HG03066 (cell line): ENCODE data around the gene MATR3.
A peak's percentile ranks its signal among the peaks of the same experiment; 100 is the strongest.
"Not testable (repeated sequence)": the region's sequence is repeated elsewhere in the genome, so short reads cannot be mapped to it uniquely, and the experiment has no call there.

Source experiments
- ATAC-seq: cut with Tn5 transposase; IDR thresholded peaks from one replicate; pipeline ENCODE4 v1.9.1; 2021; ENCODE audit warnings: low read depth; ENCODE audit not compliant: unreplicated experiment

Gene MATR3, protein sequence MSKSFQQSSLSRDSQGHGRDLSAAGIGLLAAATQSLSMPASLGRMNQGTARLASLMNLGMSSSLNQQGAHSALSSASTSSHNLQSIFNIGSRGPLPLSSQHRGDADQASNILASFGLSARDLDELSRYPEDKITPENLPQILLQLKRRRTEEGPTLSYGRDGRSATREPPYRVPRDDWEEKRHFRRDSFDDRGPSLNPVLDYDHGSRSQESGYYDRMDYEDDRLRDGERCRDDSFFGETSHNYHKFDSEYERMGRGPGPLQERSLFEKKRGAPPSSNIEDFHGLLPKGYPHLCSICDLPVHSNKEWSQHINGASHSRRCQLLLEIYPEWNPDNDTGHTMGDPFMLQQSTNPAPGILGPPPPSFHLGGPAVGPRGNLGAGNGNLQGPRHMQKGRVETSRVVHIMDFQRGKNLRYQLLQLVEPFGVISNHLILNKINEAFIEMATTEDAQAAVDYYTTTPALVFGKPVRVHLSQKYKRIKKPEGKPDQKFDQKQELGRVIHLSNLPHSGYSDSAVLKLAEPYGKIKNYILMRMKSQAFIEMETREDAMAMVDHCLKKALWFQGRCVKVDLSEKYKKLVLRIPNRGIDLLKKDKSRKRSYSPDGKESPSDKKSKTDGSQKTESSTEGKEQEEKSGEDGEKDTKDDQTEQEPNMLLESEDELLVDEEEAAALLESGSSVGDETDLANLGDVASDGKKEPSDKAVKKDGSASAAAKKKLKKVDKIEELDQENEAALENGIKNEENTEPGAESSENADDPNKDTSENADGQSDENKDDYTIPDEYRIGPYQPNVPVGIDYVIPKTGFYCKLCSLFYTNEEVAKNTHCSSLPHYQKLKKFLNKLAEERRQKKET

DNA sequence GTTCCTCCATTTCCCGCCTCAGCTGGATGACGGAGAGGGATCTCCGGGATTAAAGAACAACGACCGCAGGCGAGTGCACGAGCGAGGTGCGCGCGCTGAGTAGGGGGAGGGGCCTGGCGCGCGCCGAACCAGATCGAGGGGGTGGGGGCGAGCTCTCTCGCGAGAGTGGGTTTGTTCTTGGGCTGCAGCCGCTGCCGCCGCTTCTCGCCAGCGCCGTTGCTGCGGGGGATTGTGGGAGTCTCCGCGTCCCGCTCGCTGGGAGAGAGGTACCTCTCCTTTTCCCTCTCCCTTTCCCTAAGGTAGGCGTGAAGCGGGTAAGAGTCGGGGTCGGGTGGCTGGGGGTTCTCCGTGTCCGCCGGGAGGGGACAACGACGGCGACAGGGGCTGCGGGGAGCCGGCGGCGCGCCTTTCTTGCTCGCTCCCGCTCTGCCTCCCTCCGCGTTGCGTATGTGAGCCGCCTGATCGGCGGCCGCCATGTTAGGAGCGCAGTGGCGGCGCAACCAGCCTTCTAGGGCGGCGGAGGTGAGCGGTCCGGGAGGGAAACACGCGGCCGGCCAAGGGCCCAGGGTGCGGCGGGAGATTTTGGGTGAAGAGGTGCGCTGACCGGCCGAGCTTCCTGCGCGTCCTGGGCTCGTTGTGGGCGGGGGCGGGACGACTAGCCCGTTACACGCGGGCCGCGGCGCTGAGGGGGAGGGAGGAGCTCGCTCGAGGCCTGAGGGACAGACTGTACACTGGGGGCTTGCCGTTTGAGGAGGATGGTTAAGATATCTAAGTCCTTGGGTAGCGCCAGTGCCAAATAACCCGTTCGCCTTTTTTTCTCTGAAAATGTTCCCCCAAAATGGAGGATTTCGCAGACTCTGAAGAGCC lies at the start of gene MATR3:
MATR3 (plus strand) TSS at position 234 of the 867 bp plus-strand sequence. CDS start 13,676 bp downstream, outside the sequence.
- peak; percentile 74 for ATAC-seq

DNA sequence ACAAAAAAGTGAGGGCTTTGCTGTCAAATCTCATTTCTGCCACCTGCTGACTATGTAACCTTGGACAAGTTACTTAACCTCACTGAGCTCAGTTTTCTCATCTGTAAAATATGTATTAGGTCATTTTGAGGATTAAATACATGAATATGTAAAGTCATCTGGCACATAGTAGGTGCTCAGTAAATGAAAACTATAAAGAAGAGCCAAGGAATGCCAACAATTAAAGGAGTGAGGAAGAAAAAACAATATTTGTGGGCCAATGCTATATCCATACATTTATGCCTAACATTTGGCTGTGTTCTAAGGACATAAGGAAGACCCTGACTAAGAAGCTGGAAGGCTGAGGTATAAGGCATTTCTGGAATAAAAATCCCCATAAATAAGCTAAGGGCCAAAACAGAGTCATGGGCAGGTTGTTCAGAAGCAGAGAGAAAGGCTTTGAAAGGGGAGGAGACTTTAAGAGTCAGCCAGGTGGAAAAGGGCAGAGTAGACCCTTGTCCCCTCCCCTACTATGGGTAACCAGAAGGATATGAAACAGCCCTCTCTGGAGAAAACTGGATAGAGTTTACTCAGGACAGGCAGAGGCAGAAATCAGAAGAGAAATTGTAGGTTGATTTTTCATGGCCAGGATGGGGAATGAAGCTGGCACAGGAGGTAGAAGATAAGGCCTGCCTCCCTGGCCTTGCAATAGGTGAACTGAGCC lies 47.8 kb upstream of the MATR3 start:
- ATAC-seq: no peak

DNA sequence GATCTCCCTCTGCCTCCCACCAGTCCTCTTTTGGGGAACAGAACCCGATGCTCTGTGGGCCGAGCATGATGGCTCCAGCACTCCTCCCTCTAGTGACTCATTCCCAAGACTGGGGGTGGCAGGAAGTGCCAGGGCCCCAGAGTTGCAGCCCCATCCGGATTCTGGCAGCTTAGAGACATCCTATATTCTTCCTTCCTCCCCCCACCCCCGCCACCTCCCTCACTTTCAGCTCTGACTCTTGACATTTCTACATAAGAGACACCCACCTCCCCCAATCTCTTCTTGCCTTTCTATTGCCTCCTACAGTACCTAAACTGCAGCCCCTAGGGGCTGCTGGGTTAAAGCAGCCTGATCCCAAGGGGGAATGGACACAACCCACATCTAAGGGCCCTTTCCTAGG lies 47.1 kb upstream of the MATR3 start:
- ATAC-seq: no peak

DNA sequence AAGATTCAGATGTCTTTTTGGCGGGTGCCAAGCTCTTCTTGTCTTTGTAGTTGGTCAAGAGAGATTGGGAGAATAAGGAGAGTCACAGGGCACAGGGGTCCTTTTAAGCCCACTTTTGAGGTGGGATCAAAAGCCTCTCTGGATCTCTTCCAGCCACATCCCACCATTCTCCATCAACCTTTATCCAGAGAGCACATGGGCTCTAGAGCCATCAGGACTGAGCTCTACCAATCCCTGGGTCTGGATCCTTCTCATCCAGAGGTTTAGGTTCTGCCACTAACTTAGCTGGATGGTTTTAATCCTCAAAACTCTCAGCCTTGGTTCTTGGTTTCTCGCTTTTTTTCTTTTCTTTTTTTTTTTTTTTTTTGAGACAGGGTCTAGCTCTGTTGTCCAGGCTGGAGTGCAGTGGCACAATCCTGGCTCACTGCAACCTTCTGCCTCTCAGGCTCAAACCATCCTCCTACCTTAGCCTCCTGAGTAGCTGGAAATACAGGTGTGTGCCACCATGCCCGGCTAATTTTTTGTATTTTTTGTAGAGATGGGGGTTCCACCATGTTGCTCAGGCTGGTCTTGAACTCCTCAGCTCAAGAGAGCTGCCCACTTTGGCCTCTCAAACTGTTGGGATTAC lies 44.6 kb upstream of the MATR3 start:
- ATAC-seq: no peak

DNA sequence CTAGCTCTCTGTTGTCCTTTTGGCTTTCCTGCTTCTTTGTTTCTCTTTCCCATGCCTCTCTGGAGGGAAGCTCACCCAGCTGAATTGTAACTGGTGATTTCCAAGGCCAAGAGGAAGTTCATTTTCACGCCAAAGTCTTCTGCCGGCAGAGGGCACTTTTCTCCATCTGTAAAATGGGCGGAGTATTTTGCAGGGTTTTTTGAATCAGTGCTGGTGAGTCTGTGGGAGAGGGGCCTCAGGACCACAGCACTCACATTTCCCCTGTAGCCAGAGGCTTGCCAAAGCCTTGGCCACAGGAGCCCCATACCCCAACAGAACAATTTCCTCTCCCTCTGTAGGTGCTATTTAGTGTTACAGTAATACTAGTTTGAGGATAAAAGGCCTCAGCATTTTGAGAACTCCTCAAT lies 42.3 kb upstream of the MATR3 start:
- no peak for ATAC-seq

DNA sequence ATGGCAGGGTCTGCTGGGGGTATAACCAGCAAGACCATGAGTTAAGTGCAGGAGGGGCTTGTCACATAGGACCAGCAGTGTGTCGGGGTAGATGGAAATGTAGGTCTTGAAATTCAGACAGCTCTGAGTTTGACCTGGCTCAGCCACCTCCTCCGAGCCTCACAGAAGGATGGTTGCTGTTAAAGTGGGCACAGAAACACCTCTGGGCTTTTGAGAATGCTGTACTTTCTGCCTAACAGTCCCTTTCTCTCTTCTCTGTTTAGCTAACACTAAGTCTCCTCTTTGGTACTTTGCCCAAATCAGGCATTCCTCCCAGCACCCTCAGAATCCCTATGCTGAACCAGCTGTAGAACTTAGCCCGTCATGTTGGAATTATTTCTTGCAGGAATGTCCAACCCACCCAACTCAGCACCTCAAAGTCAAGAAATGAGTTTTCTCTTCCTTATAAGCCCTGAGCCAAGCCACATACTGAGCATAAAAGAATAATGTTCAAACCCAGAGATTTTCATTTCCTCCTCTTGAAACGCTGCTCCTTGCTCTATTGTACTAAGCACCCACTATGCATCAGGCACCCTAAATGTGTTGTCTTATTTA lies 41.7 kb upstream of the MATR3 start:
- ATAC-seq: no peak

DNA sequence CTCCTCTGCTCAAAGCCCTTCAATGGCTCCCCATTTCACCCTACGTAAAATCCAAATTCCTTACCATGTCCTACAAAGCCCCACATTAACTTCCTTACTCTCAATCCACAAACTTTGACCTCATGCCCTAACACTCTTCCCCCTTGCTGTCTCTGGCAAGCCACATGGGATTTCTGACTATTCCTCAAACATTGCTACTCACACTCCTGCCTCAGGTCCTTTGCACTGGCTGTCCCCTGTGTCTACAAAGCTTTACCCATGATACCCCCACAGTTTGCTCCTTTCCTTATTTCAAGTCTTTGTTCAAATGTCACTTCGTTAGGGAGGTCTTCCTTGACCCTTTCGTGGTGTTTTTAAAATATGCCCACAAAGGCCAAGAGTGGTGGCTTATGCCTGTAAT lies 40.4 kb upstream of the MATR3 start:
- no peak for ATAC-seq

DNA sequence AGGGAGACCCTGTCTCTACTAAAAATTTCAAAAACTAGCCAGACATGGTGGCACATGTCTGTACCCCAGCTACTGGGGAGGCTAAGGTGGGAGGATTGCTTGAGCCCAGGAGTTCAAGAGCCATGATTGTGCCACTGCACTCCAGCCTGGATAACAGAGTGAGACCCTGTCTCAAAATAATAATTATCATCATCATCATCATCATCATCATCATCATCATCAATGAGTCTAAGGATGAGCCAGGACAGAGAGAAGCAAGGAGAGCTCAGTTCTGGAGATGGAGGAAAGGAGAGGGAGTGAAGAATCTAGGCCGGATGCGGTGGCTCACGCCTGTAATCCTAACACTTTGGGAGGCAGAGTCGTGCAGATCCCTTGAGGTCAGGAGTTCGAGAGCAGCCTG lies 36.7 kb upstream of the MATR3 start:
- no peak for ATAC-seq

DNA sequence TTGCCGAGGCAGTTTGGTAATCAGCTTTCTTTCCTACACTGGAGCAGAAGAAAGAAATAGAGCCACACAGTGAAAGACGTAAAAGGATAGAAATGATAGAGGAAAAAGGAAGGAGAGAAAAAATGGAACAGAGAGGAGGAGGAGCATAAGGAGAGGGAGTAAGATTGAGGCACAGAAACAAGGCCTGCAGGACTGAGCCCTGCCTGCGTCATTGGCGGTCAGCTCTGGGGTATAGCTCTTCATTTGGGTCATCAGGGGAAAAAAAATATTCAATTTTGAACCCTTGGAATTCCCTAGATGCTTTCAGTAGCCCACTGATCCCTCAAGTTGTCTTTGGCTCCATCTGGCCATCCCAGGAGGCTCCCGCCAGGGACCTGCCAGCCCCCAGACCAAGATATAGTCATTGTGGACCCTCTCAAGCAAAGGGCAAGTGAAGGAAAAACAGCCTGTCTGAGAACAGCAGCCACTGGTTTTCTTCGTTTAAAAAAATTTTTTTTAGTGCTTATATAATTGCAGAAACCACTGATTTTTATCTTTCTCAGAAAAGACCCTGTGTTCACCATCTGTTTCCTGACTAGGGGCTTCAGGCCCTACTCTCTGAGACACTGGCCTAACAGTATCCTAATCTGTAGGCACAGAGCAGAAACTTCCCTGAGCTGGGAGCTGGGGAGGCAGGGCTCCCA lies 31.3 kb upstream of the MATR3 start:
- ATAC-seq: no peak

DNA sequence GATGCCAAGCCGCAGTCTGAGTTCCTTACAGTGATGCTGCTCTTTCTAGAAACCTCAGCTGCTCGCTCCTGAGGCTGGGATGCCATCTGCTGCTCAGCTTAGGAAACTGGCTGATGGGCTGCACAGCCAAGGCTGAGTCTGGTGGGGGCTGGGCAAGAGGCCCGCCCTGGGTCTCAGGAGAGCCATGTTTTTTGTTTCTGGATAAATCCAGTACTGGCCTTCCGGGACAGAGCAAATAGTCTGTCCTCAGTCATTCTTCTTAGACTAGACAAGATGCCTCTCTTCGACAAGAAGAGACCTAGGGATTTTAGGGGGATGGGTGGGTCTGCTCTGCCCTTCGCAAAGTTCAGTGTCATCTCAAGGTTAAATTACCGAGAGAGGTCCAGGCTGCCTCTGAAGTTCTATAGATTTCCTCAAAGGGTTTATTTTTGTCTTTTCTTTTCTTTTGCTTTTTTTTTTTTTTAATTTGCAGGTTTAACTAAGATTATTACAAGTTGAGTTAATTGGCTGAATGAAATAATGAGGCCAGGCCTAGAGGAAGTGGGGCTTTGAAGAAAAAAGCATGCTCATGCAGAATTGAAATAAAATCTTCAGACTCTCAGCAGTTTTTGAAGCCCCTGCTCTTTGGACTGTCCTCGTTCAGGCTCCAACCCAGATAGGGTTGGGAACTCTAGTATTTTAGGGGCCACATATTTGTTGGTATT lies 30.6 kb upstream of the MATR3 start:
- peak; percentile 82 for ATAC-seq

DNA sequence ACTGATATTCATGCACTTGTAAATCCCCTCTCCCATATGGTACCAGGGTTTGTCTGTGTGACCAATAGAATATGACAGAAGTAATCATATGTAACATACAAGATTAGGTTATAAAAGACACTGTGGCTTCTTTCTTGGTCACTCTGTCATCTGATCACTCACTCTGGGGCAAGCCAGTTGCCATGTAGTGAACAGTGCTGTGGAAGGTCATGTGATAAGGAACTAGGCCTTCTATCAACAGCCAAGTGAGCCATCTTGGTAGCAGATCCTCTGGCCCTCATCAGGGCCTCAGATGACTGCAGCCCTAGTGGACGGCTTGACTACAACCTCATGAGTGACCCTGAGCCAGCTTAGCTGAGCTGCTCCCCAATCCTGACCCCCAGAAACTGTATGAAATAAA lies 30.0 kb upstream of the MATR3 start:
- no peak for ATAC-seq

DNA sequence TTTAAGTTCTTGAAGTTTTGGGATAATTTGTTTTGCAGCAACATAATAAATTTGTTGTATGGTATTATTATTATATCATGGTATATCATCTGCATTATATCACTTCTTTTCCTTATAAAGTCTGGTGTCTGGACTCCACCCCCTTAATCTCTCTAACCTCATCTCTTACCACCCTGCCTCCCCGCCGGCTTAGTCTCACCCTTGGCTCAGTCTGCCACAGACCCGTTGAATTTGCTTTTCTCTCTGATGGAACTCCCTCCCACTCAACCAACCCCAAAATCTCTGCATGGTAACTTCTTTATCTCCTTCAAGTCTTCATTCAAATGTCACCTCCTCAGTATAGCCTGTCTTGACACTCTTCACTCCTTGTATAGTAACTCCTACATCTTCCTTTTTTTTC lies 29.6 kb upstream of the MATR3 start:
- ATAC-seq: no peak

DNA sequence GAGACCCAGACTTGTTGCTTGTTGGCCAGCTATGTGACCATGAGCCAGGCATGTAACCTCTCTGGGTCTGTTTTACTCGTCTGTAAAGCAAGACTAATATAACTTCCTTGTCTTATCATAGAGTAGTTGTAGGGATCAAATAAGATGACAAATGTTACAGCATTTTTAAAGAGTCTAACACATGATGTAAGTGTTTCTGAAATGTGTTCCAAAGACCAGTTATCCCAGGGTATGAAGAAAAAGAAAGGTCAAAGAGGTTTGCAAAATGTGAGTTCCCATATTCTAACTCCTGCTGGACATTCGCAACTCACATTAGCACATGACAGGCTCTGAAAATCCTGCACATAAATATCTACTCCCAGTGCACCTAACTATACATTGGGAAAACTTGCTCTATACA lies 28.5 kb upstream of the MATR3 start:
- ATAC-seq: no peak

DNA sequence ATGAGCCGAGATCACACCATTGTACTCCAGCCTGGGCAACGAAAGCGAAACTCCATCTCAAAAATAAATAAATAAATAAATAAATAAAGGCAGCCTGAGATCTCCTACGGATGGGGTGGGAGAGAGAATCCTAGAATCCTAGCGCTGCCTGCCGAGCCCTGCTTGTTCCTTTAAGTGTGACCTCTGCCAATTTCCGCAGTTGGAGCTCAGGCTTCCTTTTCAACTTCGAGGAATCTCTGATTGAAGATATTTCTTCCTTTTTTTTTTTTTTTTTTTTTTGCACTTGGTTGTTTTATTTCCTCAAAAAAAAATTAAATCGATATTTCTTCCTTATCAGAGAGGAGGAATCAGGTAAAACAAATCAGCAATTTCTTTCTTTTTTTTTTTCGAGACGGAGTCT lies 27.3 kb upstream of the MATR3 start:
- no peak for ATAC-seq

DNA sequence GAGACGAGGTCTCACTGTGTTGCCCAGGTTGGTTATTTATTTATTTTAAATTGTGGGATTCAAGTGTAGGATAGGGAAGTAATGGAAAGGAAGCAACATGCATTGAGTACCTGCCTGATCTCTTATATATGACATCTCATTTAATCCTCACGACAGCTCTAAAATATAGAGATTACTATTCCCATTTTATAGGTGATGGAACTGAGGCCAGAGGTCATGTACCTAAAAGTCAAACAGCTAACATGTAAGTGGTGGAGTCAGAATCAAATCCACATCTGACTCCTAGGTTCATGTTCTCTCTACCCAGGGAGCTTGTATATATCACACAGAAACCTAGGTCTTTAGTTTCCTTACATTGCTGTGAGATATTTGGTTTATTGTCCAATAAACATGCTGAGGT lies 26.1 kb upstream of the MATR3 start:
- ATAC-seq: no peak

DNA sequence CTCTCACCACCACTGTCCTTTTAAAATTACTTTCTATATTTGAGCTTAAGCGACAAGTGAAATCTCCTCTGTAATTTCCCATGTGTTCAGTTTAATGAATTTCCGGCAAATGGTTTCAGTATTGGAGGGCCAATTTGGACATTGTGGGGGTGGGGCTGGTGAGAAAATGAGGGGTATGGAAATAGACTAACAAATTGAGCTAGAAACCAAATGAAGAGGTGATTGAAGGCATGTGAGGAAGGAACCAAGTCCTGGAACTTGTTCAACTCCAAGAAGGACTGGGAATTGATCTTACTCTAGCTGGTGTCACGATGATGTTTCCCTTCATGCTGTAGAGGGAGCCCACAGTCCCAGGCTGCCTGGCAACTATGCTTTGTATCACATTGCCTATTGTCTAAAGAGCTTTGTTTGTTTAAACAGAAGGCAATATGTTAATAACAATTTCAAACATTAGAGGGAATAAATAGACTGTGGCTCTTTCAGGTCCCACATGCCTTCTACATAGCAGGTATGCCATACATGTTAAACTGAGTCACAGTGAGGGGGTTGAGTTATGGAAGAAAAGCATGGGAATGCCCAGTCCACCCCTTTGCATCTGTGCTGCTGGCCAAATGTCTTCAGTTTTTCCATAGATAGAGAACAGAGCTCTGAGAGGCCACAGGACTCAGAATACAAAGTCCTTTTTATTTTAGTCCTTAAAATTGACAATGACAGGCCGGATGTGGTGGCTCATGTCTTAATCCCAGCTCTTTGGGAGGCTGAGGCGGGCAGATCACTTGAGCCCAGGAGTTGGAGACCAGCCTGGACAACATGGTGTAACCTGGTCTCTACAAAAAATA lies 25.0 kb upstream of the MATR3 start:
- no peak for ATAC-seq

DNA sequence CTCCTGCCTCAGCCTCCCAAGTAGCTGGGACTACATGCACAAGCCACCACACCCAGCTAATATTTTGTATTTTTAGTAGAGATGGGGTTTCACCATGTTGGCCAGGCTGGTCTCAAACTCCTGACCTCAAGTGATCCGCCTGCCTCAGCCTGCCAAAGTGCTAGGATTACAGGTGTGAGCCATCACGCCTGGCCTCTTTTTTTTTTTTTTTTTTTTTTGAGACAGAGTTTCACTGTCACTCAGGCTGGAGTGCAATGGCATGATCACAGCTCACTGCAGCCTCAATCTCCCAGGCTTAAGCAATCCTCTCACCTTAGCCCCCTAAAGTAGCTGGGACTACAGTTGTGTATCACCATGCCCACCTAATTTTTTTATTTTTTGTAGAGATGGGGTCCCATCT lies 22.8 kb upstream of the MATR3 start:
- ATAC-seq: not testable (repeated sequence)
